GM21529 (cell line): ENCODE data around the gene SSX4B.
"Not testable (repeated sequence)": the region's sequence is repeated elsewhere in the genome, so short reads cannot be mapped to it uniquely, and the experiment has no call there.

Experiments
- ATAC-seq: cut with Tn5 transposase; IDR thresholded peaks from one replicate; pipeline ENCODE4 v1.9.1; 2021; ENCODE audit not compliant: unreplicated experiment

SSX4B gene, protein sequence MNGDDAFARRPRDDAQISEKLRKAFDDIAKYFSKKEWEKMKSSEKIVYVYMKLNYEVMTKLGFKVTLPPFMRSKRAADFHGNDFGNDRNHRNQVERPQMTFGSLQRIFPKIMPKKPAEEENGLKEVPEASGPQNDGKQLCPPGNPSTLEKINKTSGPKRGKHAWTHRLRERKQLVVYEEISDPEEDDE

DNA sequence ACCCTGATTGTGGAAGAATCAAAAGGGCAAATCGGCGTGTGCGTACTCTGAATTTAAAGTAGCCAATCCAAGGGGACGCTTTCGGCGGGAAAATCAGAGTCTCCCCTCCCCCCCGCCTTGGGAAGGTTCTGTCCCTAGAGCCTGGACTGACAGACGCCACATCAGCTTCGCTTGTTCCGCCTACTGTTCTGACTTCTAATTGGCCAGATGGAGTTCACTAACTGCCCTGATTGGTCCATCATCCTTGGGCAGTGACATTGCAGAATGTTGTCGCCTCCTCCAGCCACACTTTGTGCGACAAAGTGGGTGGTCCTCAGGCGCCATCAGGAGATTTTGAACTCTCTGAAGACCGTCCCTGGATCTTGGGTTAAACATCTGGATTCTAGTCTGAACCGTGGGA lies at the start of gene SSX4B:
Gene SSX4B (minus strand): TSS at position 101 of the 400 bp plus-strand sequence. CDS start 588 bp downstream, outside the sequence.
- ATAC-seq: not testable (repeated sequence)

DNA sequence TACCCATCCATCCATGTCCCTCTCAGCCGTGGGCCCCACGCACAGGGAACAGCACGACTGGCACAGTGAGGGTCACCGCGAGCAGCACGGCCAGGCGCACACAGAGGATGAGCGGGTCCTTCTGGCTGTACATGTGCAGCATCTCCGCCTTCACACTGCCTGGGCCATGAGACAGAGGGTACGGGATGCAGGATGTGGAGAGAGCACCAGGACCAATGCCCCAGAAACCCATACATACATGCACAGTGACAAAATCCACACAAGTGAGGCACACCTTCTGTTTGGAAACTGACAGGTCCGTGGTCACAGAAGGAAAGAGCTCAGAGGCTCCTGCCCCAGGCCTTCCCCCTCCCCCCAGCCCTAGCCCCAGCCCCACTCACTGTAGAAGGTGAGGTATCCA lies 48.8 kb upstream of the SSX4B start:
- ATAC-seq: no peak

DNA sequence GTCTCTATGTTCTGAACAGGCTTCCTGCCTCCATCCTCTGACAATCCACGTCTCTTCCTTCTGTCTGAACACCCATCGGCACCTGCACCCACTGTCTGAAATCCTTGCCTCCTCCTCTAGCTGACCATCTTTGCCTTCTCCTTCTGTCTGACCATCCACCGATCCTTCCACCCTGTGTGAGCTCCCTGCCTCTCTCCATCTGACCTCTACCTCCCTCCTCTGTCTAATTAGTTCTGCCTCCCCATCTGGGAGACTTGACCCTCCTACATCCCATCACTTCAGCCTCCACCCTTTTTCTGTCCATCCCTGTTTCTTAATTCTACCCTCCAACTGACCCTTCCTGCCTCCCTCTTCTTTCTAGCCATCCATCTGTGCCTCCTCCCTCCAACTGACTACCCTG lies 48.3 kb upstream of the SSX4B start:
- ATAC-seq: no peak

DNA sequence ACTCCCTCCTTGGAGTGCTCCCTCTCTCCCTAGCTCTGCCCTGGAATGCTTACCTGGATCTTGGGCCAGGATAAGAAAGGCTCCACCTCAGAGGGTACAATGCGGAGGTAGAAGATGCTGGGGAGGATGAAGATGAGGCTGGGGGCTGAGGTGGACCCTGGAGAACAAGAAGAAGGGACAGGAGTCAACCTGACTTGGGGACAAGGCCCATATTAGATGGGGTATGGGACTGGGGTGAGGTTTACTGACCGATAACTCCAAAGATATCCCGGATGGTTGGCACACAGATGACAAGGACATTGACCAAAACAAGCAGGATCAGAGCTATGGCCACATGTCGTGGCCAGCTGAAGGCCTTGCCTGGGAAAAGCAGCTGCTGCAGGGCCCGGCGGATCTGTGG lies 47.7 kb upstream of the SSX4B start:
- ATAC-seq: no peak

DNA sequence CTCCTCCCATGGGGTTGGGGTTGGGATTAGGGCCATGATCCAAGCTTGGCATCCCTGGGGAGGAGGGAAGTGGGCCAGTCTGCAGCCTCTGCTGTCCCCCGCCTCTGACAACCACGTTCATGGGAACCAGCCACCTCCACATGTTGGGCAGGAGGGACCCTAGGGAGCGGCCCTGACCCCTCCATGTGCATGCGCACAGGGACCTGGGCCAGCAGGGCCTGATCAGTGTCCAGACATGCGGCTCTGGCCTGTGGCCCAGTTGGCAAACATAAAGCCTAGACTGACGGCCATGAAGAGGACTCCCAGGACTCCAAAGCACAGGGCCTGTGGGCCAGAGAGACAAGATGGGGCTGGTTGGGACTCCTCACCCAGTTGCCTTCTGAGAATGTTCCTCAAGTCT lies 47.0 kb upstream of the SSX4B start:
- ATAC-seq: no peak

DNA sequence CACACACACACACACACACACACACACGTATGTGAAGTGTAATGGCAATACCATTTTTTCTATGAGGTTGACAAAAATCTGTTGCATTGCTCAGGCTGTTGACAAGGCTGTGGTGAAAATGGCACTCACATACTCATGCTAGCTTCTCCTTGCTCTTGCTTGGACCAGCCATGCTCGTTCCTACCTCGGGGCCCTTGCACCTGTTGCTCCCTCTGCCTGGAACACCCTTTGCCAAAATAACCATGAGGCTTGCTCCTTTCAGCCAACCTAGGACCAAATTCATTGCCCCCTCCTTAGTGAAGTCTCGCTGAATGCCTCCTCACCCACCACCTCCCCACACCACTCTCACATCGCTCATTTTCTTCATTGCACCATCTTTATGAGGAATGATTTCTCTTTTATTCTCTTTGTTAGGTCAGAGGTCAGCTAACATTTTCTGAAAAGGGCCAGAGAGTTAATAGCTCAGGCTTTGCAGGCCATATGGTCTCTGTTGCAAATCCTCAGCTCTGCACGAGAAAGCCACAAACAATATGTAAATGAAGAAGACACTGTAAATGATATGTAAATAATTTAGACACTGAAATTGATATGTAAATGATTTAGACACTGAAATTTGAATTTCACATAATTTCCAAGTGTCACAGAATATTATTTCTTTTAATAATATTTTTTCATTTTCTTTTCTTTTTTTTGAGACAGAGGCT lies 45.0 kb upstream of the SSX4B start:
- no peak for ATAC-seq

DNA sequence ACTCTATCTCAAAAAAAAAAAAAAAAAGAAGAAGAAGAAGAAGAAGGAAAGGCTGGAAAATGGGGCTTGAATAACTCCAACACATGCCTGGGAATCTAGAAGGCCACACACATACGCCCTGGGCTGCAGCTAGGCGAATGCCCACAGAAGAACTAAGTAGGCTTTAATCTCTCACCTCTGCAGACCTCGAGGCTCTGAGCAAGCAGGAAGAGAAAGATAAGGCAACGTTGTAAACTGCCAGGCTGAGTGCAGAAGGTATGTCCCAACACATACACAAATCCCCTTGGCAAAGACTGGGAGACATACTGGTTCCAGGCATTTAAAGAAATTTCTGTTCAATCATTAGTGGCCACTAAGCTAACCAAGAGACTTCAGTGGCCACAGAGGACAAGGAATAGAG lies 39.9 kb upstream of the SSX4B start:
- ATAC-seq: no peak

DNA sequence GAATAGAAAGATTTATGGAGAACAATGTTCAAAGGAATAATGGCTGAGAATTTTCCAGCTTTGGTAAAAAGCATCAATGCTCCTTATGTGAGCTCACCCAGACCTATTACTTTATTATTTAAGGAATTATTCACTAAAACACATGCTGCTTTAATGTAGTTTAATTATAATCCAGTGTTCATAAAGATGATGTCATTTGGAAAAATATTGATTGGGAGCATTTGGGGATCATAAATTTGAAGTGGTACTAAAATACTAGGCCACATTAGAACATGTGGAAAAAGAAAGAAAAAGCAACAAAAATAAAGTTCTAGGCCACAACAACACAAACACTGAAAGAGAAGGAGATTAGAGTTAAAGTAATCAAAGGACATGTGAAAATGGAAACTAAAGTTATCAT lies 38.3 kb upstream of the SSX4B start:
- ATAC-seq: no peak

DNA sequence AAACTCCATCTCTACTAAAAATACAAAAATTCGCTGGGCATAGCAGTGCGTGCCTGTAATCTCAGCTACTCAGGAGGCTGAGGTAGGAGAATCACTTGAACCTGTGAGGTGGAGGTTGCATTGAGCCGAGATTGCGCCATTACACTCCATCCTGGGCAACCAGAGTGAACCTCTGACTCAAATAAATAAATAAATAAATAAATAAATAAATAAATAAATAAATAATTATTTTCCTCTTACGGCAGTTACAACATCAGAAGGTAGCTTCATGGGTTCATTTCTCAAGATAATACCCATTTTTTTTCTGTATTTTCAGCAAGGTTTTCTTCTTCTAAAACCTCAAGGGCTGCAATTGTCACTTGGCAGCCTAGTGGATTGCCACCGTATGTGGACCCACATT lies 35.4 kb upstream of the SSX4B start:
- ATAC-seq: not testable (repeated sequence)

DNA sequence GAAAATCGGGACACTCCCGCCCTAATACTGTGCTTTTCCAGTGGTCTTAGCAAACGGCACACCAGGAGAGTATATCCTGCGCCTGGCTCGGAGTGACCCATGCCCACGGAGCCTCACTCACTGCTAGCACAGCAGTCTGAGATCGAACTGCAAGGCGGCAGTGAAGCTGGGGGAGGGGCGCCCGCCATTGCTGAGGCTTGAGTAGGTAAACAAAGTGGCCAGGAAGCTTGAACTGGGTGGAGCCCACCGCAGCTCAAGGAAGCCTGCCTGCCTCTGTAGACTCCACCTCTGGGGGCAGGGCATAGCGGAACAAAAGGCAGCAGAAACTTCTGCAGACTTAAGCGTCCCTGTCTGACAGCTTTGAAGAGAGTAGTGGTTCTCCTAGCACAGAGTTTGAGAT lies 22.0 kb upstream of the SSX4B start:
- not testable (repeated sequence) for ATAC-seq

DNA sequence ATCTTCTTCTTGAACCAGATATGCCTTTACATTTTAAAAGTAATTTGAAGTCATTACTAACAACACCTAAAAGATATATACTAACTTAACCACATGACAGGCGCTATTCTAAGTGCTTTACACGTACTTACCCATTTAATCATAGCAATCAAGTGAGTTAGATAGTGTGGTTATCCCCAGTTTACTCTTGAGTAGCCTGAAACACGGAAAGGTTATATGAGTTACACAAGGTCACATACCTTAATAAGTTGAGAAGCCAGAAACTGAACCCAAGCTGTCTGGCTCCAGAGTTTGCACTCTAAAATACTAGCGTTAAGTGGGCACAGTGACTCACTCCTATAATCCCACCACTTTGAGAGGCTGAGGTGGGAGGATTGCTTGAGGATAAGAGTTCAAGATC lies 18.4 kb upstream of the SSX4B start:
- ATAC-seq: not testable (repeated sequence)

DNA sequence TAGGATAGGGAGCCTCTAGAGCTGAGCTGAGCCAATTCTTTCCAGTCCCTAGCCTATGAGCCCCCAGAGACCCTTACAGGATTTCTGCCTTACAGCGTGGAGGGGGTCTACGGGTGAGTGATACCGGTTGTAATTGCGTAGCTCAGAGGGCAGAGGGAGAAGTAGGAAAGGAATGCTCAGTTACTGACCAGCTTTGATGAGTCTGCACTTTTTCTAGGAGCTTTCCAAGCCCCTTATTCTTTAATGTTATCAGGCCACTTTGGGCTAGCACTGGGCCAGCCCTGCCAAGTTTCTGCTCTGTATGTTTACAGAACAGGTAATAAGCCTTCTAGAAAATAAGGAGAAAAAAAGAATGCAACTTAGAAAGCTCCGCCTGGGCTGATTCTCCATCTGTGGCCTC lies 17.8 kb upstream of the SSX4B start:
- not testable (repeated sequence) for ATAC-seq

DNA sequence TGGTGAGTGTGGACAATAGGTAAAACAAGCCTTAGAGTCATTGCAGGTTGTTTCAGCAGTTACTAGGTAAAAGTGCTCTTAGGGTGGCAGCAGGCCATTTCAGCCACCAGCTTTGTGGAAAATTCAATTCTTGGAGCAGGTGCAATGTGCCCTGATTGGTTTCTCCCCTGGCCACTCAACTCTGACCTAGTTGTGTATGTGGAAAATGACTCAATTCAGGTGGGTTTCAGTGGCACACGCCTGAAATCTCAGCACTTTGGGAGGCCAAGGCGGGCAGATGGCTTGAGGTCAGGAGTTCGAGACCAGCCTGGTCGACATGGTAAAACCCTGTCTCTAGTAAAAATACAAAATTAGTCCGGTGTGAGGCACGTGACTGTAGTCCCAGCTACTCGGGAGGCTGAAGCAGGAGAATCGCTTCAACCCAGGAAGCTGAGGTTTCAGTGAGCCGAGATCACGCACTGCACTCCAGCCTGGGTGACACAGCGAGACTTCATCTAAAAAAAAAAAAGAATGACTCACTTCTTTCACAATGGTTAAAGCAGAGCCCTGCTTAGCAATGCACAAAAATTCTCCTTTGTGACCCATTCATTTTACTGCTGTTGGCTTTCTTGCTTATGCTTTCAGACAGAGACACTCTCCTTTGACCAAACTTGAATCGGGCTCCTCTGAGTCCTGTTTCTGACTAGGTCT lies 15.4 kb upstream of the SSX4B start:
- not testable (repeated sequence) for ATAC-seq

DNA sequence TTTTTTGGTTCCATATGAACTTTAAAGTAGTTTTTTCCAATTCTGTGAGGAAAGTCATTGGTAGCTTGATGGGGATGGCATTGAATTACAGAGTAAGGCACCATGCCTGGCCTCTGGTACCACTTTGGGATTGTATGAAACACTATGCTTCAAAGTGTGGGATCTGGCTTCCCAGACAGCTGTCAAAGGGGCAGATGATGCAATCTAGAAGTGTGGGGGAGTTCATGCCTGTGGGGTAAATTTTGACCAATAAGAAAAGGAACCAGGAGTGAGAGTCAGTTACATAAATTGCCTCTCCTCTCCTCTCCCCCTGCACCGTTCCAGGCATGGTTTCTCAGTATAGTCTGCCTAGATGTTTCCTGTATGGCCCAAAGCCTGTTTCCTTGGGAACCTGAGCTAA lies 13.9 kb downstream of the SSX4B start:
- ATAC-seq: not testable (repeated sequence)

DNA sequence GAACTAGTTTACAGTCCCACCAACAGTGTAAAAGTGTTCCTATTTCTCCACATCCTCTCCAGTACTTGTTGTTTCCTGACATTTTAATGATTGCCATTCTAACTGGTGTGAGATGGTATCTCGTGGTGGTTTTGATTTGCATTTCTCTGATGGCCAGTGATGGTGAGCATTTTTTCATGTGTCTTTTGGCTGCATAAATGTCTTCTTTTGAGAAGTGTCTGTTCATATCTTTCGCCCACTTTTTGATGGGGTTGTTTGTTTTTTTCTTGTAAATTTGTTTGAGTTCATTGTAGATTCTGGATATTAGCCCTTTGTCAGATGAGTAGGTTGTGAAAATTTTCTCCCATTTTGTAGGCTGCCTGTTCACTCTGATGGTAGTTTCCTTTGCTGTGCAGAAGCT lies 14.8 kb downstream of the SSX4B start:
- not testable (repeated sequence) for ATAC-seq

DNA sequence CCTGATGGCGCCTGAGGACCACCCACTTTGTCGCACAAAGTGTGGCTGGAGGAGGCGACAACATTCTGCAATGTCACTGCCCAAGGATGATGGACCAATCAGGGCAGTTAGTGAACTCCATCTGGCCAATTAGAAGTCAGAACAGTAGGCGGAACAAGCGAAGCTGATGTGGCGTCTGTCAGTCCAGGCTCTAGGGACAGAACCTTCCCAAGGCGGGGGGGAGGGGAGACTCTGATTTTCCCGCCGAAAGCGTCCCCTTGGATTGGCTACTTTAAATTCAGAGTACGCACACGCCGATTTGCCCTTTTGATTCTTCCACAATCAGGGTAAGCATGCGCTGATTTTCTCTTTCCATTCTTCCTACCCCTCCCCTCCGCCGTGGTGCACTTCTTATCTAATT lies 28.5 kb downstream of the SSX4B start, which contains the start of gene SSX4:
Gene SSX4 (plus strand): TSS at position 301 of the 400 bp plus-strand sequence. CDS start 515 bp downstream, outside the sequence.
- ATAC-seq: not testable (repeated sequence)

DNA sequence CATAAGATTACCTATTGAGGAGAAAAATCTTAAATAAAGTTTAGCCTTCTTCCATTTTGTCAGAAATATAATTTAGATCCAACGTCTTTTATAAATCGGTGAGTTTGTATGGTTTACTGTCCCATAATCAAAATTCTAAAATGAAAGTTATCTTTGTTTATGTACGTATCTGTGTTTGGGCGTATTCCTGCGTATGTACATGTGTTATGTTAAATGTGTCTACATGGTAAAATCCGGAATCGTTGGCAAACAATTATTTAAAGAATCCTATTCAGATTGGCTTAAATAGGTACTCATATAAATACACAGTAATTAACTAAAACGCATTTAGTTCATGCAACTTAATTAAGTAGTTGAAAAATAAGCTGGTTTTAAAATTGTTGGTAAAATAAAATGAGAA lies 41.4 kb downstream of the SSX4B start:
- not testable (repeated sequence) for ATAC-seq

DNA sequence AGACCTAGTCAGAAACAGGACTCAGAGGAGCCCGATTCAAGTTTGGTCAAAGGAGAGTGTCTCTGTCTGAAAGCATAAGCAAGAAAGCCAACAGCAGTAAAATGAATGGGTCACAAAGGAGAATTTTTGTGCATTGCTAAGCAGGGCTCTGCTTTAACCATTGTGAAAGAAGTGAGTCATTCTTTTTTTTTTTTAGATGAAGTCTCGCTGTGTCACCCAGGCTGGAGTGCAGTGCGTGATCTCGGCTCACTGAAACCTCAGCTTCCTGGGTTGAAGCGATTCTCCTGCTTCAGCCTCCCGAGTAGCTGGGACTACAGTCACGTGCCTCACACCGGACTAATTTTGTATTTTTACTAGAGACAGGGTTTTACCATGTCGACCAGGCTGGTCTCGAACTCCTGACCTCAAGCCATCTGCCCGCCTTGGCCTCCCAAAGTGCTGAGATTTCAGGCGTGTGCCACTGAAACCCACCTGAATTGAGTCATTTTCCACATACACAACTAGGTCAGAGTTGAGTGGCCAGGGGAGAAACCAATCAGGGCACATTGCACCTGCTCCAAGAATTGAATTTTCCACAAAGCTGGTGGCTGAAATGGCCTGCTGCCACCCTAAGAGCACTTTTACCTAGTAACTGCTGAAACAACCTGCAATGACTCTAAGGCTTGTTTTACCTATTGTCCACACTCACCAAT lies 43.9 kb downstream of the SSX4B start:
- ATAC-seq: not testable (repeated sequence)

DNA sequence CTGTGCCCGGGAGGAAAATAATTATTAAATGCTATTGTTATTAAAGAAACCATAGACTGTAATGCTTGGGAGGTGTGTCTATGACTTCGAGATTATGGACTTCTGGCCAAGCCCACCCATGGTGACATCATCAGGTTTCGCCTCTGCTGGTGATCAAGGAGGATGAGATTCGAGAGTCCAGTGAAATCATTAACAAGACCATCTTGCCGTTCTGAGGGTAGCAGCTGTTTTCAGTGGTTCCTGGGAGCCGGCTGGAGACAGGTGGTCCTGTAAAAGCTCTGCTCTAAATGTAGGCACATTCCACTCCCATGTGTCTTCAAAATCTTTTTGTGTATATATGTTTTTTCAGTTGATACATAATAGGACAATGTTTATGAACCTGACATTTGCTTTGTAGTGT lies 52.5 kb downstream of the SSX4B start:
- ATAC-seq: not testable (repeated sequence)

DNA sequence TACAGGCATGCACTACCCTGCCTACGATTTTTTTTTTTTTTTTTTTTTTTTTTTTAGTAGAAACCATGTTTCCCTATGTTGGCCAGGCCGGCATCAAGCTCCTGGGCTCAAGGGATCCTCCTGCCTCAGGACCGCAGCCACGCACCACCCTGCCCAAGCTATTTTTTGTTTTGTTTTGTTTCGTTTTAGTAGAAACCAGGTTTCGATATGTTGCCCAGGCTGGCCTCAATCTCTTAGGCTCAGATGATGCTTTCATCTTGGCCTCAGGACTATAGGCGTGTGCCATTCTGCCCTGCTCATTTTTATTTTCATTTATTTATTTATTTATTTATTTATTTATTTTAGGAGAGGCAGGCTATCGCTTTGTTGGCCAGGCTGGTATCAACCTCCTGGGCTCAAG lies 54.1 kb downstream of the SSX4B start:
- ATAC-seq: no peak

DNA sequence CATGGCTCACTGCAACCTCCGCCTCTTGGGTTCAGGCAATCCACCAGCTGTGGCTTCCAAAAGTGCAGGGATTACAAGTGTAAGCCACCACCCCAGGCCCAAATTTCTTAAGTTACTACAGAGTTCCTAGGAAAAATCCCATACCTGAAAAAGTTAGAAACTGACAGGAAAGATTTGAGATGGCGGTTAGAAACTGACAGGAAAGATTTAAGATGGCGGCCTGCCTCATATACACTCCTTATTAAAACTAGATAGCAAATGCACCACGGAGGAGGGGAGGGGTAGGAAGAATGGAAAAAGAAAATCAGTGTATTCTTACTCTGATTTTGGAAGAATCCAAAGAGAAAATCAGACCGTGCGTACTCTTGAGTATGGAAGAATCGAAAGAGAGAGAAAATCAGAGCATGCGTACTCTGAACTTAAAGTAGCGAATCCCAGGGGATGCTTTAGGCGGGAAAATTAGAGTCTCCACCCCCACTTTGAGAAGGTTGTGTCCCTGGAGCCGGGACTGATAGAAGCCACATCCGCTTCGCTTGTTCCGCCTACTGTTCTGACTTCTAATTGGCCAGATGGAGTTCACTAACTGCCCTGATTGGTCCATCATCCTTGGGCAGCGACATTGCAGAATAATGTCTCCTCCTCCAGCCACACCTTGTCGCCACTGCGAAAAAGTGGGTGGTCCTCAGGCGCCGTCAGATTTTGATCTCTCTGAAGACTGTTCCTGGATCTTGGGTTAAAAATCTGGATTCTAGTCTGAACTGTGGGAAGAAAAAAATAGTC lies 55.3 kb downstream of the SSX4B start, which contains the start of gene SSX3:
Gene SSX3 (minus strand): TSS at position 389 of the 780 bp plus-strand sequence. CDS start 1,454 bp downstream, outside the sequence.
- ATAC-seq: not testable (repeated sequence)
